SK-N-SH treated with all-trans-retinoic acid at 6 μM for 48 hours (cell line): Measurements from ENCODE around the gene MTX2.

Experiments used
- ARNTL ChIP-seq: fragments of 450-650 bp; formaldehyde crosslinking; IDR thresholded peaks from 2 replicates; pipeline ENCODE4 v1.5.0; 2020; ENCODE audit warnings: low read depth, mild to moderate bottlenecking, moderate library complexity, borderline replicate concordance
- CSDC2 ChIP-seq: fragments of 250-450 bp; sonication (Bioruptor Pico); IDR thresholded peaks from 2 replicates; pipeline ENCODE4 v1.5.0; 2020; ENCODE audit warnings: mild to moderate bottlenecking, moderate library complexity
- ISL1 ChIP-seq: fragments of 250-450 bp; sonication (Bioruptor Pico); IDR thresholded peaks from 2 replicates; pipeline ENCODE4 v2.1.2; 2022; ENCODE audit warnings: mild to moderate bottlenecking, moderate library complexity
- OSR1 ChIP-seq: fragments of 250-450 bp; sonication (Bioruptor Pico); IDR thresholded peaks from 2 replicates; pipeline ENCODE4 v1.8.0; 2022; ENCODE audit warnings: moderate library complexity, mild to moderate bottlenecking, inconsistent platforms
- PATZ1 ChIP-seq: fragments of 250-450 bp; sonication (Bioruptor Pico); IDR thresholded peaks from 2 replicates; pipeline ENCODE4 v1.8.0; 2020; ENCODE audit warnings: mild to moderate bottlenecking, moderate library complexity, borderline replicate concordance
- SNAI2 ChIP-seq: fragments of 250-450 bp; sonication (Bioruptor Pico); IDR thresholded peaks from 2 replicates; pipeline ENCODE4 v1.5.0; 2020; ENCODE audit warnings: mild to moderate bottlenecking, moderate library complexity
- TCF4 ChIP-seq: fragments of 250-450 bp; sonication (Bioruptor Pico); IDR thresholded peaks from 2 replicates; pipeline ENCODE4 v1.8.0; 2021; ENCODE audit warnings: mild to moderate bottlenecking, moderate library complexity, borderline replicate concordance
- ZFP30 ChIP-seq: fragments of 450-650 bp; formaldehyde crosslinking; IDR thresholded peaks from 2 replicates; pipeline ENCODE4 v1.5.0; 2022; ENCODE audit warnings: mild to moderate bottlenecking, moderate library complexity
- ZNF8 ChIP-seq: fragments of 450-650 bp; formaldehyde crosslinking; IDR thresholded peaks from 2 replicates; pipeline ENCODE4 v1.5.0; 2020; ENCODE audit warnings: mild to moderate bottlenecking, moderate library complexity
- TF ChIP-seq, protein P1 (sequence below): fragments of 250-450 bp; sonication (Bioruptor Pico); IDR thresholded peaks from 2 replicates; pipeline ENCODE4 v1.5.1; 2020; ENCODE audit warnings: low read depth, mild to moderate bottlenecking, moderate library complexity

- no peak for TF ChIP-seq PATZ1
- peak; percentile 52 for TF ChIP-seq ISL1 (CRISPR knock-in tag)
- no peak for TF ChIP-seq ZNF8 (CRISPR knock-in tag)
- TF ChIP-seq, protein P1, sequence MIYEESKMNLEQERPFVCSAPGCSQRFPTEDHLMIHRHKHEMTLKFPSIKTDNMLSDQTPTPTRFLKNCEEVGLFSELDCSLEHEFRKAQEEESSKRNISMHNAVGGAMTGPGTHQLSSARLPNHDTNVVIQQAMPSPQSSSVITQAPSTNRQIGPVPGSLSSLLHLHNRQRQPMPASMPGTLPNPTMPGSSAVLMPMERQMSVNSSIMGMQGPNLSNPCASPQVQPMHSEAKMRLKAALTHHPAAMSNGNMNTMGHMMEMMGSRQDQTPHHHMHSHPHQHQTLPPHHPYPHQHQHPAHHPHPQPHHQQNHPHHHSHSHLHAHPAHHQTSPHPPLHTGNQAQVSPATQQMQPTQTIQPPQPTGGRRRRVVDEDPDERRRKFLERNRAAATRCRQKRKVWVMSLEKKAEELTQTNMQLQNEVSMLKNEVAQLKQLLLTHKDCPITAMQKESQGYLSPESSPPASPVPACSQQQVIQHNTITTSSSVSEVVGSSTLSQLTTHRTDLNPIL: no peak
- no peak for TF ChIP-seq ARNTL (CRISPR knock-in tag)
- no peak for TF ChIP-seq CSDC2 (CRISPR knock-in tag)
- TF ChIP-seq OSR1: no peak
- no peak for TF ChIP-seq ZFP30 (CRISPR knock-in tag)
- TF ChIP-seq SNAI2 (CRISPR knock-in tag): no peak
- TF ChIP-seq TCF4 (CRISPR knock-in tag): no peak
These were observed 101.4 kb downstream of the MTX2 start for GRCh38 chr2:176370467-176371171.
